NB4 (cell line): ENCODE measurements around the gene ADSL.

ENCODE experiments used
- CTCF ChIP-seq: IDR thresholded peaks from one replicate; pipeline ENCODE4 v1.5.1; 2012; ENCODE audit warnings: low read depth, low read length
- MYC ChIP-seq: IDR thresholded peaks from 2 replicates; pipeline ENCODE4 v1.6.1; 2011; ENCODE audit warnings: low read depth, low read length
- POLR2A ChIP-seq: IDR thresholded peaks from 2 replicates; pipeline ENCODE4 v1.6.1; 2011; ENCODE audit warnings: mild to moderate bottlenecking; ENCODE audit not compliant: insufficient read length; ENCODE audit errors: extremely low read depth

GRCh38 chr22:40305625-40306024, 40.7 kb upstream of the ADSL start:
- no peak for TF ChIP-seq POLR2A
- no peak for TF ChIP-seq CTCF
- TF ChIP-seq MYC: no peak
